ENCODE results near the gene DEFB112.

- no peak for TF ChIP-seq POLR2A (IDR thresholded peaks at IDR 0.05; ENCODE audit: low read depth, low read length)
- TF ChIP-seq KDM1A (IDR thresholded peaks at IDR 0.05; ENCODE audit: borderline replicate concordance): no peak
- TF ChIP-seq, protein P1, sequence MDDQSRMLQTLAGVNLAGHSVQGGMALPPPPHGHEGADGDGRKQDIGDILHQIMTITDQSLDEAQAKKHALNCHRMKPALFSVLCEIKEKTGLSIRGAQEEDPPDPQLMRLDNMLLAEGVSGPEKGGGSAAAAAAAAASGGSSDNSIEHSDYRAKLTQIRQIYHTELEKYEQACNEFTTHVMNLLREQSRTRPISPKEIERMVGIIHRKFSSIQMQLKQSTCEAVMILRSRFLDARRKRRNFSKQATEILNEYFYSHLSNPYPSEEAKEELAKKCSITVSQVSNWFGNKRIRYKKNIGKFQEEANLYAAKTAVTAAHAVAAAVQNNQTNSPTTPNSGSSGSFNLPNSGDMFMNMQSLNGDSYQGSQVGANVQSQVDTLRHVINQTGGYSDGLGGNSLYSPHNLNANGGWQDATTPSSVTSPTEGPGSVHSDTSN (IDR thresholded peaks at IDR 0.05; ENCODE audit: insufficient replicate concordance, low read depth, low read length): no peak
- TF ChIP-seq, protein P2, sequence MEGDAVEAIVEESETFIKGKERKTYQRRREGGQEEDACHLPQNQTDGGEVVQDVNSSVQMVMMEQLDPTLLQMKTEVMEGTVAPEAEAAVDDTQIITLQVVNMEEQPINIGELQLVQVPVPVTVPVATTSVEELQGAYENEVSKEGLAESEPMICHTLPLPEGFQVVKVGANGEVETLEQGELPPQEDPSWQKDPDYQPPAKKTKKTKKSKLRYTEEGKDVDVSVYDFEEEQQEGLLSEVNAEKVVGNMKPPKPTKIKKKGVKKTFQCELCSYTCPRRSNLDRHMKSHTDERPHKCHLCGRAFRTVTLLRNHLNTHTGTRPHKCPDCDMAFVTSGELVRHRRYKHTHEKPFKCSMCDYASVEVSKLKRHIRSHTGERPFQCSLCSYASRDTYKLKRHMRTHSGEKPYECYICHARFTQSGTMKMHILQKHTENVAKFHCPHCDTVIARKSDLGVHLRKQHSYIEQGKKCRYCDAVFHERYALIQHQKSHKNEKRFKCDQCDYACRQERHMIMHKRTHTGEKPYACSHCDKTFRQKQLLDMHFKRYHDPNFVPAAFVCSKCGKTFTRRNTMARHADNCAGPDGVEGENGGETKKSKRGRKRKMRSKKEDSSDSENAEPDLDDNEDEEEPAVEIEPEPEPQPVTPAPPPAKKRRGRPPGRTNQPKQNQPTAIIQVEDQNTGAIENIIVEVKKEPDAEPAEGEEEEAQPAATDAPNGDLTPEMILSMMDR (IDR thresholded peaks at IDR 0.05 in 2 of 3, conservative IDR thresholded peaks at IDR 0.05 in 1 of 3; ENCODE audit: control insufficient read depth in 2 of 3, extremely low read depth in 1 of 3, insufficient read depth in 1 of 3, low read depth in 3 of 3, low read length in 3 of 3): no peak
- no peak for TF ChIP-seq ZBTB33 (IDR thresholded peaks at IDR 0.05)
- TF ChIP-seq PAX5 (IDR thresholded peaks at IDR 0.05; ENCODE audit: borderline replicate concordance, low read depth, low read length): no peak
- TF ChIP-seq NFIC (IDR thresholded peaks at IDR 0.05; ENCODE audit: low read depth, low read length): no peak
Observed at GRCh38 chr6:50007819-50008218, 41.9 kb downstream of the DEFB112 start.
